ENCODE measurements around the gene TSBP1.
"Not testable (repeated sequence)": the region's sequence is repeated elsewhere in the genome, so short reads cannot be mapped to it uniquely, and the experiment has no call there.

DNA sequence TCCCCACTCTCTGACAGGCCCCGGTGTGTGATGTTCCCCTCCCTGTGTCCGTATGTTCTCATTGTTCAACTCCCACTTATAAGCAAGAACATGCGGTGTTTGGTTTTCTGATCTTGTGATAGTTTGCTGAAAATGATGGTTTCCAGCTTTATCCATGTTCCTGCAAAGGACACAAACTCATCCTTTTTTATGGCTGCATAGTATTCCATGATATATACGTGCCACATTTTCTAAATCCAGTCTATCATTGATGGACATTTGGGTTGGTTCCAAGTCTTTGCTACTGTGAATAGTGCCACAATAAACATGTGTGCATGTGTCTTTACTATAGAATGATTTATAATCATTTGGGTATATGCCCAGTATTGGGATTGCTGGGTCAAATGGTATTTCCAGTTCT is 114.4 kb downstream of the TSBP1 start:
- TF ChIP-seq, protein P1, sequence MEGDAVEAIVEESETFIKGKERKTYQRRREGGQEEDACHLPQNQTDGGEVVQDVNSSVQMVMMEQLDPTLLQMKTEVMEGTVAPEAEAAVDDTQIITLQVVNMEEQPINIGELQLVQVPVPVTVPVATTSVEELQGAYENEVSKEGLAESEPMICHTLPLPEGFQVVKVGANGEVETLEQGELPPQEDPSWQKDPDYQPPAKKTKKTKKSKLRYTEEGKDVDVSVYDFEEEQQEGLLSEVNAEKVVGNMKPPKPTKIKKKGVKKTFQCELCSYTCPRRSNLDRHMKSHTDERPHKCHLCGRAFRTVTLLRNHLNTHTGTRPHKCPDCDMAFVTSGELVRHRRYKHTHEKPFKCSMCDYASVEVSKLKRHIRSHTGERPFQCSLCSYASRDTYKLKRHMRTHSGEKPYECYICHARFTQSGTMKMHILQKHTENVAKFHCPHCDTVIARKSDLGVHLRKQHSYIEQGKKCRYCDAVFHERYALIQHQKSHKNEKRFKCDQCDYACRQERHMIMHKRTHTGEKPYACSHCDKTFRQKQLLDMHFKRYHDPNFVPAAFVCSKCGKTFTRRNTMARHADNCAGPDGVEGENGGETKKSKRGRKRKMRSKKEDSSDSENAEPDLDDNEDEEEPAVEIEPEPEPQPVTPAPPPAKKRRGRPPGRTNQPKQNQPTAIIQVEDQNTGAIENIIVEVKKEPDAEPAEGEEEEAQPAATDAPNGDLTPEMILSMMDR (IDR thresholded peaks at IDR 0.05) = not testable (repeated sequence)
- TF ChIP-seq POLR2A, EP300, POLR2AphosphoS5 (IDR thresholded peaks at IDR 0.05): not testable (repeated sequence)
